CD4-positive, alpha-beta T cell treated with Interleukin-17A for 1 hour (primary cell): ENCODE data around the gene TAF8.
"Not testable (repeated sequence)": the region's sequence is repeated elsewhere in the genome, so short reads cannot be mapped to it uniquely, and the experiment has no call there.

Experiments used
- DNase-seq: peaks from one replicate; pipeline ENCODE4 v3.0.0-alpha.2; 2020

Gene TAF8

GRCh38 chr6:42029062-42029685 is 21.1 kb upstream of the TAF8 start:
- no peak for DNase-seq

GRCh38 chr6:42029881-42030280 is 20.4 kb upstream of the TAF8 start:
- no peak for DNase-seq

GRCh38 chr6:42030585-42031506 is 19.5 kb upstream of the TAF8 start:
- no peak for DNase-seq

- no peak for DNase-seq
Observed at GRCh38 chr6:42032366-42032765, 18.0 kb upstream of the TAF8 start.

- not testable (repeated sequence) for DNase-seq
Observed at GRCh38 chr6:42037669-42038068, 12.7 kb upstream of the TAF8 start.

GRCh38 chr6:42038163-42038562 is 12.2 kb upstream of the TAF8 start:
- DNase-seq: no peak

GRCh38 chr6:42038811-42039408 is 11.4 kb upstream of the TAF8 start:
- DNase-seq: no peak

- DNase-seq: no peak
Observed at GRCh38 chr6:42040856-42041480, 9.4 kb upstream of the TAF8 start.

GRCh38 chr6:42041481-42042053 is 8.8 kb upstream of the TAF8 start:
- DNase-seq: no peak

GRCh38 chr6:42042108-42042507 is 8.2 kb upstream of the TAF8 start:
- DNase-seq: no peak

- peak; percentile 91 for DNase-seq
Observed at GRCh38 chr6:42043787-42044475, 6.4 kb upstream of the TAF8 start.

- DNase-seq: peak; percentile 87
Observed at GRCh38 chr6:42045538-42046460, 4.5 kb upstream of the TAF8 start.

GRCh38 chr6:42046464-42047212 is 3.7 kb upstream of the TAF8 start:
- DNase-seq: peak; percentile 29

GRCh38 chr6:42047213-42047590 is 3.1 kb upstream of the TAF8 start:
- DNase-seq: no peak

- DNase-seq: no peak
Observed at GRCh38 chr6:42047790-42048405, 2.4 kb upstream of the TAF8 start.

GRCh38 chr6:42049116-42049809 is 1.1 kb upstream of the TAF8 start:
- DNase-seq: peak; percentile 18

GRCh38 chr6:42049948-42050296 is 402 bp upstream of the TAF8 start:
- DNase-seq: peak; percentile 59

- no peak for DNase-seq
Observed at GRCh38 chr6:42051268-42051653, 937 bp downstream of the TAF8 start.

GRCh38 chr6:42053601-42054000 is 3.3 kb downstream of the TAF8 start:
- no peak for DNase-seq

GRCh38 chr6:42059743-42060142 is 9.4 kb downstream of the TAF8 start:
- DNase-seq: no peak
